ENCODE results near the gene SMOC1. TPM values are rescaled to one million over a fixed set of nuclear protein-coding genes. Genes with fewer than 3 reads are reported as not detected.
A peak's percentile ranks its signal among the peaks of the same experiment; 100 is the strongest.

SMOC1 gene
- polyA plus RNA-seq, 3 donors, result not detected

DNA sequence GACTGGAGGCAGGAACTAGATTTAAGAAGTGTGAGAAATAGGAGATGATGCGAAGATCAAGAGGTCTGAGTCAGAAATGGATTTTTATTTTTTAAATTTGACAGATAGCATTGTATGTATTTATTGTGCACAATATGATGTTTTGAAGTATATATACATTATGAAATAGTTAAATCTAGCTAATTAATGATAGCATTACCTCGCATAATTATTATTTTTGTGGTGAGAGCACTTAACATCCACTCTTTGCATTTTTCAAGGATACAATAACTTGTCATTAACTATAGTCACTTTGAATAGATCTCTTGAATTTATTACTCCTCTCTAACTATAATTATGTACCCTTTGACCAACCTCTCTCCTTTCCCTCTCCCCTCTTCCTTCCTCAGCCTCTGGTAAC, 3.7 kb downstream of the SMOC1 start:
- H3K36me3 ChIP-seq (replicated peaks in 1 of 2; ENCODE audit: control insufficient read depth in 1 of 2, insufficient read depth in 2 of 2, low read length in 2 of 2), result no peaks in the 10 kb centered on the region
- TF ChIP-seq, protein P1, sequence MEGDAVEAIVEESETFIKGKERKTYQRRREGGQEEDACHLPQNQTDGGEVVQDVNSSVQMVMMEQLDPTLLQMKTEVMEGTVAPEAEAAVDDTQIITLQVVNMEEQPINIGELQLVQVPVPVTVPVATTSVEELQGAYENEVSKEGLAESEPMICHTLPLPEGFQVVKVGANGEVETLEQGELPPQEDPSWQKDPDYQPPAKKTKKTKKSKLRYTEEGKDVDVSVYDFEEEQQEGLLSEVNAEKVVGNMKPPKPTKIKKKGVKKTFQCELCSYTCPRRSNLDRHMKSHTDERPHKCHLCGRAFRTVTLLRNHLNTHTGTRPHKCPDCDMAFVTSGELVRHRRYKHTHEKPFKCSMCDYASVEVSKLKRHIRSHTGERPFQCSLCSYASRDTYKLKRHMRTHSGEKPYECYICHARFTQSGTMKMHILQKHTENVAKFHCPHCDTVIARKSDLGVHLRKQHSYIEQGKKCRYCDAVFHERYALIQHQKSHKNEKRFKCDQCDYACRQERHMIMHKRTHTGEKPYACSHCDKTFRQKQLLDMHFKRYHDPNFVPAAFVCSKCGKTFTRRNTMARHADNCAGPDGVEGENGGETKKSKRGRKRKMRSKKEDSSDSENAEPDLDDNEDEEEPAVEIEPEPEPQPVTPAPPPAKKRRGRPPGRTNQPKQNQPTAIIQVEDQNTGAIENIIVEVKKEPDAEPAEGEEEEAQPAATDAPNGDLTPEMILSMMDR (IDR thresholded peaks at IDR 0.05), result no peak
- peaks cover 29 to 49% of the 10 kb centered on the region in 2 donors for H3K27me3 ChIP-seq (ENCODE audit: control insufficient read depth in 2 of 2, insufficient read depth in 2 of 2, low read length in 2 of 2)
- no peak overlapping the region for H3K27ac Mint-ChIP-seq
- peak overlapping the region in 1 of 2 donors; percentile 14 for H3K4me3 Mint-ChIP-seq
- no CpG with 5 or more reads among the region's 2 CpGs for WGBS (ENCODE audit: insufficient coverage)
- no peak overlapping the region for H3K4me2 ChIP-seq (replicated peaks; ENCODE audit: extremely low read depth, low read length, poor library complexity, severe bottlenecking)
- H3K9me3 Mint-ChIP-seq, result no peaks in the 10 kb centered on the region
- H3K36me3 Mint-ChIP-seq, result no peaks in the 10 kb centered on the region
- H3K4me1 Mint-ChIP-seq, result no peaks in the 10 kb centered on the region
- no peaks in the 10 kb centered on the region for H3K9me3 ChIP-seq (replicated peaks in 1 of 2; ENCODE audit: control insufficient read depth in 1 of 2, insufficient read depth in 1 of 2, low read length in 2 of 2)
- H3K27me3 Mint-ChIP-seq (ENCODE audit: low read depth in 3 of 3), result peaks cover 38 to 55% (median 45%) of the 10 kb centered on the region in 3 donors
- no peaks in the 10 kb centered on the region for H3K79me2 ChIP-seq (ENCODE audit: insufficient read depth, low read length)
- no peak overlapping the region for H3K4me3 ChIP-seq (replicated peaks in 1 of 3; ENCODE audit: low read depth in 2 of 3, low read length in 3 of 3)
- H3K9ac ChIP-seq (ENCODE audit: insufficient read depth, low read length, poor library complexity, severe bottlenecking), result no peak overlapping the region
- no peak for DNase-seq
- intact Hi-C loops (cut with micrococcal nuclease), result no loop called here
- no peak overlapping the region for H2AFZ ChIP-seq (ENCODE audit: insufficient read depth, low read depth, low read length, poor library complexity, severe bottlenecking)
- H4K20me1 ChIP-seq (ENCODE audit: insufficient read depth, low read length), result no peaks in the 10 kb centered on the region
- no peak overlapping the region for H3K27ac ChIP-seq (ENCODE audit: low read depth in 1 of 2, low read length in 2 of 2)
- H3K4me1 ChIP-seq (ENCODE audit: control insufficient read depth in 1 of 2, insufficient read depth in 2 of 2, low read length in 2 of 2), result no peaks in the 10 kb centered on the region

DNA sequence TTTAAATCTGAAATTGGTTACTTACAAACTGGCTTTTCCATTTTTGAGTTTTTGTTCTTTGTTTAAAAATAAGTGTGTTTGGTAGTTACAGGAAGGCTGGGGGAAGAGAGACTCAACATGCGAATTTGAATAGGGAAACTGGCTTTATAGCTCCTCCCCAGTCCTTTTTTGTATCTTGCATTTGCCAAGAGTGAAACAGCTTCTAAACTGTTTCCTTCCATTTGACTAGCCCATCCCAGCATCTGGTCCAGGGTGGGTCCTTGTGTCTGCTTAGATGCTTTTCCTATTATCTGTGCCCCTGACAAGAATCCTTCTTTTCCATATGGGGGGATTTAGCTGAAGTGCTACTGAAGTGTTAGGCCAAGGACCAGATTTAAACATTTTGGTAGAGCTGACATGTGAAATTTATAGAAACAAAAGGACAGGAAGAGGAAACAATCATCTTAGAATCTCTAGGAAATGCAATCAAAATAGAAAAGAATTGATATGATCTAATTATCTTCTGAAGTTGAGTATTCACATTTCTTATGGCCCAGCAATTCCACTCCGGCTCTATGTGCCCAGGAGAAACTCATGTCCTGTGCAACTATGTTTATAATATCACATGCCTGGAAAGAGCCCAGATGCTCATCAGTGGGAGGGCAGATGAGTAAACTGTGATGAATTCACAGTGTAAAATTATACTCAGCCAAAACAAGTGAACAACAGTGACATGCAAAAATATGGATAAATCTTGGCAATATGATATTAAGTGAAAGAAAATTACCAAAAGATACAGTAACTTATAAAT, 7.4 kb downstream of the SMOC1 start:
- no peaks in the 10 kb centered on the region for H3K36me3 Mint-ChIP-seq
- no peak overlapping the region for H2AFZ ChIP-seq (ENCODE audit: insufficient read depth, low read depth, low read length, poor library complexity, severe bottlenecking)
- H3K36me3 ChIP-seq (replicated peaks in 1 of 2; ENCODE audit: control insufficient read depth in 1 of 2, insufficient read depth in 2 of 2, low read length in 2 of 2), result no peaks in the 10 kb centered on the region
- peaks cover 13 to 20% (median 13%) of the 10 kb centered on the region in 3 donors for H3K27me3 Mint-ChIP-seq (ENCODE audit: low read depth in 3 of 3)
- H3K4me1 ChIP-seq (ENCODE audit: control insufficient read depth in 1 of 2, insufficient read depth in 2 of 2, low read length in 2 of 2), result no peaks in the 10 kb centered on the region
- TF ChIP-seq, protein P1 (IDR thresholded peaks at IDR 0.05), result no peak
- no CpG with 5 or more reads among the region's 2 CpGs for WGBS (ENCODE audit: insufficient coverage)
- no peaks in the 10 kb centered on the region for H3K9me3 ChIP-seq (replicated peaks in 1 of 2; ENCODE audit: control insufficient read depth in 1 of 2, insufficient read depth in 1 of 2, low read length in 2 of 2)
- intact Hi-C loops (cut with micrococcal nuclease), result no loop called here
- H3K27ac Mint-ChIP-seq, result no peak overlapping the region
- H3K27me3 ChIP-seq (ENCODE audit: control insufficient read depth in 2 of 2, insufficient read depth in 2 of 2, low read length in 2 of 2), result peaks cover 5 to 23% of the 10 kb centered on the region in 2 donors
- no peak overlapping the region for H3K9ac ChIP-seq (ENCODE audit: insufficient read depth, low read length, poor library complexity, severe bottlenecking)
- no peaks in the 10 kb centered on the region for H3K79me2 ChIP-seq (ENCODE audit: insufficient read depth, low read length)
- no peak overlapping the region for H3K27ac ChIP-seq (ENCODE audit: low read depth in 1 of 2, low read length in 2 of 2)
- no peak overlapping the region for H3K4me2 ChIP-seq (replicated peaks; ENCODE audit: extremely low read depth, low read length, poor library complexity, severe bottlenecking)
- peaks cover 0 to 7% (median 2%) of the 10 kb centered on the region in 7 donors for H3K9me3 Mint-ChIP-seq
- no peak for DNase-seq
- H4K20me1 ChIP-seq (ENCODE audit: insufficient read depth, low read length), result no peaks in the 10 kb centered on the region
- no peak overlapping the region for H3K4me3 ChIP-seq (replicated peaks in 1 of 3; ENCODE audit: low read depth in 2 of 3, low read length in 3 of 3)
- no peak overlapping the region for H3K4me3 Mint-ChIP-seq
- H3K4me1 Mint-ChIP-seq, result no peaks in the 10 kb centered on the region
